NCI-H2171 (cell line): ENCODE measurements around the gene DPP6.
"Not testable (repeated sequence)": the region's sequence is repeated elsewhere in the genome, so short reads cannot be mapped to it uniquely, and the experiment has no call there.

ENCODE experiments used
- DNase-seq: peaks from one replicate; lab custom pipeline; 2025; lab: John Stamatoyannopoulos, UW

Gene DPP6

GRCh38 chr7:154051643-154052529 is at the start of gene DPP6:
DPP6 (plus strand) TSS chr7:154052398.
- not testable (repeated sequence) for DNase-seq

GRCh38 chr7:154009423-154009911 is 42.7 kb upstream of the DPP6 start:
- DNase-seq = not testable (repeated sequence)

DNA sequence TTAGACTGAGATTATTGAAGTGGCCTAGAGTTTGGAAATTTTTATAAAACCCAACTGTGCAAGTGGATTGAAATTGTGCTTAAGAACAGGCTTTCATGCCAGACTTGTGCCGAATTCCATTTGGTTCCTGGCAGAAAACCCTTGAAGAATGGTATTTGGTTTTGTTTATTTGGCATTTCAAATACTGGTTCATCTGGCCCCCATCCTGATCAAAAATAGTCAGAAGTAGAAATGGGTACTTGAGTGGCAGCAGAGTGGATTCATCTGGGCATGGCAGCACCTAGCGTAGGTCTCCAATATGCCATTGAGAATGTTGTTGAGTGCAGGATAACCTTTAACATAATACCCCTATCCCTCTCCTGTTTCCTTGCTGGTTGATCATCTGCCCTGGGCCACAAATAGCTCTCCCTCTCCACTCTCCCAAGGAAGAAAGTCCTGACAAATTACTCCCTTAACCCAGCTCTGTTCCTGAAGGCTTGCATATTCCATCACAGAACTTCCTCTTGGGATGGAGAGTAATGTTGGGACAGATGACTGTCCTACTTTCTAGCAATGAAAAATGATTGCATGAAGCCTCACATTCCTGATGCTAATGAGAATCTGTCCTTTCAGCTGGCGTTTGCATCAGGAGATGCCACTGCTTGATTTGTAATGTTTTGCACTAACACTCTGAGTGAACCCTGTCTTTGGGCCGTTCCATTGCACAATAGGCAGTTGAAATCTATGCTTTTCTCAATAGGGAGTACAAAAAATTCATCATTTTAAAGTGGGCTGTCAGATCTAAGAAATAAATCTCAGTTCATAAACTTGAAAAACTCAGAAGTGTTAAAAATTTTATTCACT is 41.3 kb upstream of the DPP6 start:
- not testable (repeated sequence) for DNase-seq

DNA sequence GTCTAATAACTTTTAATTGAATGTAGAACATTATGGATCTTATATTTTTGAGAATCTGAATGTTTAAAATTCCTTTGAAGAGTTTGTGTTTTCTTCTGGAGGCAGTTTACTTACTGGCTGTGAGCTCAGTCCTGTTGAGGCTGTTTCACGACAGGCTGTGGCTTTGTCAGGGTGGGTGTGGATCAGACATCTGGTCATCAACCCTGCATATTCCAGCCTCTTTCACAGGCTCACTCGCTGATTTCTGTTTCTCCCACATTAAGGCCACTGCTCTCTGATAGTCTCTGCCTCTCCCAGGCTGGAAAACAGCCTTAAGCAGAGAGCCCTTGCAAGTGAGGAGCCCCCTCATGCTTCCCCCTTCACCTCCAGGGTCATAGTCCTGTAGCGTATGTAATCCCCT is 39.4 kb upstream of the DPP6 start:
- DNase-seq = not testable (repeated sequence)

DNA sequence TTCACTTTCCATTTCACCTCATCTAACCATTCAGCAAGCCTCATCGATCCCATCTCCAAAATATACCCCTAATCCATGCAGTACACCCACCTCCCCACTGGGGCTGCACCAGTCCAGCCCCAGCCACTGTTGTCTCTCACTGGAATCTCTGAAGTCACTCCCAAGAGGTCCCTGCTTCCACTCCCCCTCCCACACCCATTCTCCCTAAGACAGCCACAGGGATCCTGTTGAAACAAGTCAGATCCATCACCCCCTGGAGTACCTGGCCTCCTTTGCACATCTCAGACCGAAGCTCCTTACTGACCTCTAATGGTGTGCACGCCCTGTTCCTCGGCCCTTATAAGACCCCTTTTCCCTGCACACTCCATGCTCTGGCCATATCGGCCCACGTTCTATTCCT is 36.6 kb upstream of the DPP6 start:
- not testable (repeated sequence) for DNase-seq

DNA sequence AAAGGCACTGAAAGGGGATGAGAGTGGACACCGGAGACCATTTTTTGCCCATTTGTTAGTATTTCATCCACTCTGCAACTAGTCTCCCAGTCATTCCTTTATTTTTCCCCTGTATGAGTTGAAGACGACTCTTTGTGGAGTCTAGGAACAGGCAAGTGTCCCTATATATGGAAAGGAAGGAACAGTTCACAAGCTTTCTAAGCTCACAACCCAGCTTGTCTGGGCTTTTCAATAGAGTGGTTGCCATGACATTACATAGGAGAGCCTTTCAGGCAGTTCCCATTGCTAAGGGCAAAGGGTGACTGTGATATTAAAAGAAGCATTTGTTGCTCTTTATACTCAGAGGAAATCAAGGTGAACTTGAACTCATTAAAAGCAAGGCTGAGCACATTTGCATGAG is 33.8 kb upstream of the DPP6 start:
- not testable (repeated sequence) for DNase-seq

GRCh38 chr7:154027805-154028204 is 24.4 kb upstream of the DPP6 start:
- DNase-seq = not testable (repeated sequence)

DNA sequence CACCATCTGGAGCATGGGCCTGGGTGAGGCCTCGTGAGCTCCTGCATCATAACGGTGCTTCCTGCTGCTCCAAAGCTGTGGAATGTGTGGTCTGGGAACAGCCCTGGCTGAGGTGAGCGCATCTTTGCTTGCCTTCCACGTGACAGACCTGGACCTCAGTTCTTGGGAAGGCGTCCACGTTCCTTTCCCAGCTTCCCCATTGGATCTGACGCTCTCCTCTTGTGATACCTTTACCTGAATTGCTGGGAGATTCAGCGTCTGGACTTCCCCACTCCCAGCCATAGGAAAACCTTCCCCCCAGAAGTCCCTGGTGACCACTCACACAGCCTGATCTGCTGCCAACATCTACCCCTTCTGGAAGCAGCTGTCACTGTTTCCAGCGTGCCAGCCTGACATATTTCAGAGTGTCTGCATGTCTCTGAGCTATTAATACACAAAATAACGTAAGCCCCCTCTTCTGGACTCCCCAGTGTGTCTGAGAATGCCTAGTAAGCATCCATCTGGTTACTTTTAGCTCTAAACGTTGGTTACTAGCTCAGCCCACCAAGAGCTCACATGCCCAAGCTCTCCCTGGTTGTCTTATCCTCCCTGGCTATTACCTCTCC is 21.6 kb upstream of the DPP6 start:
- DNase-seq = not testable (repeated sequence)

- DNase-seq = not testable (repeated sequence)
Measured at GRCh38 chr7:154039466-154040165, 12.6 kb upstream of the DPP6 start.

DNA sequence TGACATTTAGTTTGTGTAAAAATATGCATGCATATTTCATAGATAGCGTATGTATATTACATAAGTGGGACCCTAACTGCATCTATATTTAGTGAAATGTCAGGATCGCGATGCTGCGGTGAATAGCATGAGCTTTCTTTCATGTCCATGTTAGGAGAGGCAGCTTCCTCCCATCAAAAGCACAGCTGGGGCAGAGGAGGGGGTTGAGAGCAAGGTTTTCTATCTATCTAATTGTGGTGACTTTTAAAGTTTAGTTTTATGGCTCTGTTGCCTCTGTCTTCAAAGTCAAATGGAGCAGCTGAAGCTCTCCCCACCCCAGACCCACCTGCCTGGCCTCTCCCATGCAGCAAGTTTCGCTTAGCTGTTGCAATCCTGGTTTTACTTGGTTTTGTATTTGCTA is 1.8 kb upstream of the DPP6 start:
- not testable (repeated sequence) for DNase-seq

DNA sequence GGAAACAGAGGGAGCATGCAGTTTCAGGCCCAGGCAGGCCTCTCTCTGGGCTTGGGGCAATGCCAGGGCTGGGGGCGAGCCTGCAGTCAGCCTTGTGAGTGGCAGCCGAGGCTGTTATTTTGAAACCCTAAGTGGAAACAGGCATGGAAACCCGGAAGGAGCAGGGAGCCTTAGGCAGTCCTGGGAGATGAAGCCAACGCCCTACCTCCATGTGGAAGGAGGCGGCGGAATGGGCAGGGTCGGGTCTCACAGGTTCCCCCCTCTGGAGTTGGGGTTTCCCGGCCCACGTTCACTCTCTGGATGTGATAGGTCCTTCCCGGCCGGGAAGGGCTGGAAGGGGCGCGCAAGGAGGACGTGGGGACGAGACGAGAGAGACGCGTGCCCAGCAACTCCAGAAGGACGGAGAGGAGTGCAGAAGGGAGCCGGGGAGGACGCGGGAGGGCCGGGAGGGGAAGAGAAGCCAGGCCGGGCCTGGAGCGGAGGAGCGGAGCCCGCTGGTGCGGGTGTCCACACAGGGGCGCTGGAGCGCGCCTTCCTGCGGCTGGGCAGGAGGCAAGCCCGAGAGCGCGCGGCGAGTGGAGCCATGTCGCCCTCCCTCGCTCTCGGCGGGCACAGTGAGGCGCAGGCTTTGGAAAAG is 1.1 kb upstream of the DPP6 start:
- DNase-seq = not testable (repeated sequence)

DNA sequence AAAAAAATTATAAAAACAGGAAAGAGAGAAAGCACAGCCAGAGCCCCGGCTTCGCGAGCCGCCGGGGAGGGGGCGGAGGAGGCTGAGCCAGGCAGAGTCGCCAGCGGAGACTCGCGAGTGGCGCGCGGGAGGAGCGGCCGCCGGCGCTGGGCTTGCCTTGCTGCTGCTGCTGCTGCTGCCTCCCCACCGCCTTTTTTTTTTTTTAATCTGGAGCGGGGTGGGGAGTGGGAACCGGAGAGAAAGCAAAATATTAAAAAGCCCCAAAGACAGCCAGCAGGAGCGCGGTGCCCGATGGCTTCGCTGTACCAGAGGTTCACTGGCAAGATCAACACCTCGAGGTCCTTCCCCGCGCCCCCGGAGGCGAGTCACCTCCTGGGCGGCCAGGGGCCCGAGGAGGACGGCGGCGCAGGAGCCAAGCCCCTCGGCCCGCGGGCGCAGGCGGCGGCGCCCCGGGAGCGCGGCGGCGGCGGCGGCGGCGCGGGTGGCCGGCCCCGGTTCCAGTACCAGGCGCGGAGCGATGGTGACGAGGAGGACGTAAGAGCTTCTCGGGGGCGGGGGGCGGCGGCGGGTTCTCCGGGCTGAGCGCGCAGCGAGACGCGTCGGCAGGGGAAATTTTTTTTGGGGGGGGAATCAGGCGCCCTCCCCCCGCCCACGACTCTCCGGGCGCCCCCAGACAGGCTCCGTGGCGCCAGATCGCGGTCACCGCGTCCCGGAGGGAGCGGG is 493 bp downstream of the DPP6 start:
- not testable (repeated sequence) for DNase-seq

DNA sequence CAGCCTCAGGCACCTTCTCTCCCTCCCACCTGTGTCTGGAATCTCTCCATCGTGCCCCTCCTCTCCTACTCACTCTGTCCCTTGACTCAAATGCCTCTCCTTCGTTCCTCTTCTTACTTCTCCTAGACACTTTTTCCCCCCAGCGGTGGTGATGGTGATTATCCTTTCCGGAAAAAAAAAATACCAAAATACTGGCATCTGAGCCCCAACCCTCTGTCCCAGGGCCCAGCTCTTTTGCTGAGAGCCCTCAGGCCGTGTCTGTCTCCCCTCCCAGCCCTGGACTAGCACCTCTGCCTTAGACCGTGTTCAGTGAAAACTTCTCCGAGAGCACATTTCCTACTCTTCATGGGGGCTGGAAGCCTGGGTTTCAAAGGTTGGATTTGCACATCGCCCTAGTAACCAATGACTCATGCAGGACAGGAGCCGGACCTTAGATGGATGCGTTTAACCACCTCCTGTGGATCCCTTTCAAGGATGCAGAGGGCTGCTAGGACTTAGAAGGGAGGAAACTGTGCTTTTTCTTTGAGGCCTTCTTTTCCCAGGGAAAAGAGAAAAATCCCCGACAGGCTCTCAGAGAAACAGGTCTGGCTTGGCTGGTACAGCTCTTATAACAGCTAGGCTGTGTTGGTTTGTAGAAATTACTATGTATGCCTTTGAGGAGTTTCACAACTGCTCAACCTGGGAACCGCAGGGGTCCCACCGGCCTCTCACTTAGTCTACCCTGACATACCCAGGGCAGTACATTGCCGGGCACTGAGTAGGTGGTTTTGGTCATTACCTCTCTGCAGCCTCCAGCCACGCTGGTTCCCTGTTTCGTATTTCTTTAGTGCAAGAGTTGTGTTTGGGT is 1.5 kb downstream of the DPP6 start:
- DNase-seq = not testable (repeated sequence)

- DNase-seq = not testable (repeated sequence)
Measured at GRCh38 chr7:154054664-154055063, 2.5 kb downstream of the DPP6 start.

- not testable (repeated sequence) for DNase-seq
Measured at GRCh38 chr7:154055491-154056106, 3.4 kb downstream of the DPP6 start.

- not testable (repeated sequence) for DNase-seq
Measured at GRCh38 chr7:154058783-154059182, 6.6 kb downstream of the DPP6 start.

- DNase-seq = not testable (repeated sequence)
Measured at GRCh38 chr7:154060551-154060950, 8.4 kb downstream of the DPP6 start.

- DNase-seq = not testable (repeated sequence)
Measured at GRCh38 chr7:154071833-154072232, 19.6 kb downstream of the DPP6 start.
